ENCODE data around the gene NSD2.
A peak's percentile ranks its signal among the peaks of the same experiment; 100 is the strongest.

Gene NSD2

DNA sequence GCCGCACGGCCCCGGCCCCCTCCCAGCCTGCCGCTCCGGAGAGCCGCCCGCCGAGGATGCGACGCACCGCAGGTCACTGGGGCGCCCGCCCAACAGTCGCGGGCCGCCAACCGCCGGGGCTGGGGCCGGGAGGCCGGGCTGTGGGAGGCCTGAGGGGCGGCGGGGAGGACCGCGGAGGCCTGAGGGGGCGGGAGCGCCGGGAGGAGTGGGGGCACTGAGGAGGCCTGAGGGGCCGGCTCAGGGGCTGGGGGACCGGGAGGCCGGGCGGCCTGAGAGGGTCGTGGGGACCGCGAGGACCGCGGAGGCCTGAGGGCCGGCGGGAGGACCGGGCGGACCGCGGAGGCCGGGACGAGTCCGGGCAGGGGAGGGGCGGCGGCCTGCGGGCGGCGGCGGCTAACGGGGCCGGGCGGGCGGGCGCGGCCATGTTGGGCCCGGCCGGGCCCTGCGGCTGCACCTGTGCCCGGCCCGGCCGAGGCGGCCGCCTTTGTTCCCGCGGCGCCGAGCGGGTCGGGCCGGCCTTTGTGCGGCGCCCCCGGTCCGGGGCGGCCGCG, 353 bp downstream of the NSD2 start:
- peak; percentile 67 for DNase-seq (ENCODE audit: low spot score)
- in situ Hi-C loops (cut with MboI; ENCODE audit: low pct_unique_long_range_greater_than_20kb, low sequenced_read_pairs, unreplicated experiment) = no loop called here
- TF ChIP-seq, protein P1, sequence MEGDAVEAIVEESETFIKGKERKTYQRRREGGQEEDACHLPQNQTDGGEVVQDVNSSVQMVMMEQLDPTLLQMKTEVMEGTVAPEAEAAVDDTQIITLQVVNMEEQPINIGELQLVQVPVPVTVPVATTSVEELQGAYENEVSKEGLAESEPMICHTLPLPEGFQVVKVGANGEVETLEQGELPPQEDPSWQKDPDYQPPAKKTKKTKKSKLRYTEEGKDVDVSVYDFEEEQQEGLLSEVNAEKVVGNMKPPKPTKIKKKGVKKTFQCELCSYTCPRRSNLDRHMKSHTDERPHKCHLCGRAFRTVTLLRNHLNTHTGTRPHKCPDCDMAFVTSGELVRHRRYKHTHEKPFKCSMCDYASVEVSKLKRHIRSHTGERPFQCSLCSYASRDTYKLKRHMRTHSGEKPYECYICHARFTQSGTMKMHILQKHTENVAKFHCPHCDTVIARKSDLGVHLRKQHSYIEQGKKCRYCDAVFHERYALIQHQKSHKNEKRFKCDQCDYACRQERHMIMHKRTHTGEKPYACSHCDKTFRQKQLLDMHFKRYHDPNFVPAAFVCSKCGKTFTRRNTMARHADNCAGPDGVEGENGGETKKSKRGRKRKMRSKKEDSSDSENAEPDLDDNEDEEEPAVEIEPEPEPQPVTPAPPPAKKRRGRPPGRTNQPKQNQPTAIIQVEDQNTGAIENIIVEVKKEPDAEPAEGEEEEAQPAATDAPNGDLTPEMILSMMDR (IDR thresholded peaks at IDR 0.05; ENCODE audit: extremely low read depth, insufficient read depth, missing control alignments) = no peak

DNA sequence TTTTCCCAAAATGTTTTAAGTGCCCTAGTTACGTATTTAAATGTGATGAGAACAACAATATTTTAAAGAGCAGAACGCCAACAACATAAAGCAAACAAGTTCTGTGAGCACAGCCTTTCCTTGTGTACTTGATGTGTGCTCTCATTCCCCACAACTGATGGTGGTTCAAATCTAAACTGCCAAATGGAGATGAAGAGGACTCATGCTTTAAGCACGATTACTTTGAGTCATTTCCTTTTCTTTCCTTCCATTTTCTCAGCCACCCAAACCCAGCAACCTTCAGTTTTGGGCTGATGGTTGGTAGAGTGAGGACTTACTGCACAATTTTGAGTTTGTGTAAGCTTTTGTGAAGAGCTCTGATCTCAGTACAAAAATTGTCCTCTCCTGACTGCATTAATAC, 1.7 kb downstream of the NSD2 start:
- peak; percentile 59 for DNase-seq (ENCODE audit: low spot score)
- in situ Hi-C loops (cut with MboI; ENCODE audit: low pct_unique_long_range_greater_than_20kb, low sequenced_read_pairs, unreplicated experiment) = no loop called here
- TF ChIP-seq, protein P1 (IDR thresholded peaks at IDR 0.05; ENCODE audit: extremely low read depth, insufficient read depth, missing control alignments) = no peak

DNA sequence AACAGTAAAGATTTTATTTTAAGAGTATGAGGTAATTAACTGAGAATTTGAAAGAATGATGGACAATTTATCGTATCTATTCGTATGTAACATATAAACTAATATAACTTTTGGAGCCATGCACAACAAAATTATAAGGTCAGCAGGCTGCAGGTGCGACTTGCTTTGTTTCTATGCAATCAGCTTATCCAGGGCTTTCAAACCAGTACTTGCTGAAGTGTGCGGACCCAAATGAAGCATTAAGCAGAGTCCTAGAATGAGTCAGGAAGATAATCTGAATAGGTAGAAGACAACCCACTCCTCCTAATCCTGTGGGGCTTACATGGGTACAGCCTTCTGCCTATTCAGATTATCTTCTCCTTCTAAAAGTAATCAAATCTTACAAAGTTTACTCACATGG, 2.1 kb downstream of the NSD2 start:
- DNase-seq (ENCODE audit: low spot score) = no peak
- TF ChIP-seq, protein P1 (IDR thresholded peaks at IDR 0.05; ENCODE audit: extremely low read depth, insufficient read depth, missing control alignments) = no peak
- in situ Hi-C loops (cut with MboI; ENCODE audit: low pct_unique_long_range_greater_than_20kb, low sequenced_read_pairs, unreplicated experiment) = no loop called here

DNA sequence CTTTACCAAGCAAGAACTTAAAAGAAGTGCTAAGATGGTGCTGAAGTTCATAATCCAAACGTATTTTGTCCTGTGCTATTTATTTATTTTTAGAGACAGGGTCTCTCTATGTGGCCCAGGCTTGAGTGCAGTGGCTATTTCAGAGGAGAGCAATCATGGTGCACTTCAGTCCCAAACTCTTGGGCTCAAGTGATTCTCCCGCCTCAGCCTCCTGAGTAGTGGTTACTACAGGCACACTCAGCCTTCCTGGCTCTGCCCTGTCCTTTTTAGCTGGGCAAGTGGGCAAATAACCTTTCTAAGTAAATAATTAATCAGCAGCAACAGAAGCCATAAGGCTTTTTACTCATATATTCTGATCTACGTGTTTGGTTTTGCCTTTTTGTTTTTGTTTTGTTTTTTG, 2.6 kb downstream of the NSD2 start:
- TF ChIP-seq, protein P1 (IDR thresholded peaks at IDR 0.05; ENCODE audit: extremely low read depth, insufficient read depth, missing control alignments) = no peak
- in situ Hi-C loops (cut with MboI; ENCODE audit: low pct_unique_long_range_greater_than_20kb, low sequenced_read_pairs, unreplicated experiment) = no loop called here

DNA sequence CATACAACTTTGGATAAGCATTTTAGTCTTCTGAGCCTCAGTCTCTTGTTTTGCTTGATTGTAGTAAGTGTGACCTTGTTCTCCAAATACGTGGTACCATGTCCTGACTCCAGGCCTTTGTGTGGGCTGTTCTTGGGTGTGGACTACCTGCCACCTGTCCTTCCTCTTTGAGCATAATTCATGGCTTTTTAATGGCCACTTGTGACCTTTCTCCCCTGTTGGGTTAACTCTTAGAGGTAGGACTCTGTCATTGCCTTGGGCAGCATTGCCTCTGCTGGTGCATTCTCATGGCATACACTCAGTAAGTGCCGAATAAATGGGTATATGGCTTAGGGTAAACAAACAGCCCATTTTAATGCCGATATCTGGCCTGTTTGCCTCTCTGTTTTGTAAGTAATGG, 3.0 kb downstream of the NSD2 start:
- TF ChIP-seq, protein P1 (IDR thresholded peaks at IDR 0.05; ENCODE audit: extremely low read depth, insufficient read depth, missing control alignments) = no peak
- in situ Hi-C loops (cut with MboI; ENCODE audit: low pct_unique_long_range_greater_than_20kb, low sequenced_read_pairs, unreplicated experiment) = no loop called here
- DNase-seq (ENCODE audit: low spot score) = no peak

More for the DNA sequence above, 2.6 kb downstream of the NSD2 start:
- DNase-seq (ENCODE audit: low spot score) = no peak

DNA sequence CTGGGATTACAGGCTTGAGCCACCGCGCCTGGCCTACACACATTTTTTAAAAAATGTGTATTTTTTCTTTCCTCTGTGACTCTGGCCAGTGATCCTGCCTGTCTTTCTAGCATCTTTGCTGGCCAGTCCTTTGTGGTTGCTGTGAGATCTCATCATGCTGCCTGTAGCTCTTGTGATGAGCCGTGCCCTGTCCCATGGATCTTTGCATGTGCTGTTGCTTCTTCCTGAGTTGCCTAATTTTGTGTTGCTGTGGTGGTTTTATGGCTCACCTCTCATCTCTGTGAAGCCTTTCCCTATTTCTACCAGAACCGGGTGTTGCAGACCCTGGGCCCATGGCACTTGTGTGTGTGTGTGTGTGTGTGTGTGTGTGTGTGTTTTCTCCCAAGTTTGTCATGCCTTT, 8.3 kb downstream of the NSD2 start:
- DNase-seq (ENCODE audit: low spot score) = no peak
- TF ChIP-seq, protein P1 (IDR thresholded peaks at IDR 0.05; ENCODE audit: extremely low read depth, insufficient read depth, missing control alignments) = no peak

DNA sequence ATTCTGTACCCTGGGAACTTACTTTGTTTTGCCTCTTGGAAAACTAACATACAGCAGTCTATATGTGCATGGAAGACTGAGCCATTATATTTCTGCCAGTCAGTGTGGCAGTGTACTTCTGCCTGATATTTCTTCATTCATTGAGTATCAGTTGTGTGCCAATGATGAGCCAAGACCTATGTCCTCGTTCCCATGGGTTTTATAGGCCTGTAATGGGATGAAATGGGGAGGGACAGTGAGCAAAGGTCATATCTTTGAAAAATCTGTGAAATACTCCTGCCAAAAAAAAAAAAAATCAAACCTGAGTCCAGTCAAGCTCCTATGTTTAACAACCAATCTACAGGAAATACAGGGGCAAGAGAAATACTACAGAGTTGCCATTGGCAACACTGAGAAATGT, 9.1 kb downstream of the NSD2 start:
- in situ Hi-C loops (cut with MboI; ENCODE audit: low pct_unique_long_range_greater_than_20kb, low sequenced_read_pairs, unreplicated experiment) = no loop called here
- TF ChIP-seq, protein P1 (IDR thresholded peaks at IDR 0.05; ENCODE audit: extremely low read depth, insufficient read depth, missing control alignments) = no peak
- DNase-seq (ENCODE audit: low spot score) = no peak

More for the DNA sequence above, 8.3 kb downstream of the NSD2 start:
- in situ Hi-C loops (cut with MboI; ENCODE audit: low pct_unique_long_range_greater_than_20kb, low sequenced_read_pairs, unreplicated experiment) = no loop called here

All from GM13977 (cell line).